ENCODE results near the gene BEST4. TPM values are rescaled to one million over a fixed set of nuclear protein-coding genes. Genes with fewer than 3 reads are reported as not detected.
A peak's percentile ranks its signal among the peaks of the same experiment; 100 is the strongest.
"Not testable (repeated sequence)": the region's sequence is repeated elsewhere in the genome, so short reads cannot be mapped to it uniquely, and the experiment has no call there.

BEST4 gene
- polyA plus RNA-seq, 4 donors = 0.69 to 1.3 (median 0.80) TPM

DNA sequence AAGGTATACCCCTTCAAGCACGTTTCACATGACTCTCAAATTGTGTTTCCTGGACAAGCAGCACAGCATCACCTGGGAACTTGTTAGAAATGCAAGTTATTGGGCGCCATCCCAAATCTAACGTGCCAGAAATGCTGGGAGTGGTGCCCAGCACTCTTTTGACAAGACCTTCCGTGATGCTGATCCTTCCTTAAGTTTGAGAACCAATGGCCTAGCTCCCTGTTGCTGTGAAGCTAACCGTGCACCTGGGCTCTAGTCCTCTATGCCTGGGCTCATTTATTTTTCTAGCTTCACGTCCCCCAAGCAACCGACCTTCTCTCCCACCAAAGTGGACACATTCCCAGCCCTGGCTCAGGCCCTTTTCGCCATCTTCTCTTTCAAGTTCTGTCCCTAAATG lies 4.3 kb downstream of the BEST4 start:
- DNase-seq (ENCODE audit: low read depth in 4 of 4, low spot score in 3 of 4) = no peak

DNA sequence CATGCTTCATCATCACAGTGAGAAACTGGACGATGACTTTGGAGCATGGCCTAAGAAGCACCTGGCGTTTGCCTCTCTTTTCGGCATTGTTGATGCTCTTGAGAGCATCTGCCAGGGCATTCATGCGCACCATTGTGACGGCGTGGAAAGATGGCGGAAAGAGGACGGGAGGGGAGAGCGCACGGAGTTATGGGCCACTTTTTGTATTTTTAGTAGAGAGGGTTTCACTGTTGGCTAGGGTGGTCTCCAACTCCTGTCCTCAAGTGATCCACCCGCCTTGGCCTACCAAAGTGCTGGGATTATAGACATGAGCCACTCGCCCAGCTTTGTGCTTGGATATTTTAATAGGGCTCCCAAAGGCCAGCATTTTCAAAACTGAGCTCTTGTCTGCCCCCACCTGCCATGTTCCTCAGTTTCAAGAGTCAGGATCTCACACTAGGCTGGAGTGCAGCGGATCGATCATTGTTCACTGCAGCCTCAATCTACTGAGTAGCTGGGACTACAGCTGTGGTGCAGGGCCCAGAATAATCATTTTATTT lies 7.3 kb downstream of the BEST4 start:
- DNase-seq (ENCODE audit: low read depth in 4 of 4, low spot score in 3 of 4) = no peak

DNA sequence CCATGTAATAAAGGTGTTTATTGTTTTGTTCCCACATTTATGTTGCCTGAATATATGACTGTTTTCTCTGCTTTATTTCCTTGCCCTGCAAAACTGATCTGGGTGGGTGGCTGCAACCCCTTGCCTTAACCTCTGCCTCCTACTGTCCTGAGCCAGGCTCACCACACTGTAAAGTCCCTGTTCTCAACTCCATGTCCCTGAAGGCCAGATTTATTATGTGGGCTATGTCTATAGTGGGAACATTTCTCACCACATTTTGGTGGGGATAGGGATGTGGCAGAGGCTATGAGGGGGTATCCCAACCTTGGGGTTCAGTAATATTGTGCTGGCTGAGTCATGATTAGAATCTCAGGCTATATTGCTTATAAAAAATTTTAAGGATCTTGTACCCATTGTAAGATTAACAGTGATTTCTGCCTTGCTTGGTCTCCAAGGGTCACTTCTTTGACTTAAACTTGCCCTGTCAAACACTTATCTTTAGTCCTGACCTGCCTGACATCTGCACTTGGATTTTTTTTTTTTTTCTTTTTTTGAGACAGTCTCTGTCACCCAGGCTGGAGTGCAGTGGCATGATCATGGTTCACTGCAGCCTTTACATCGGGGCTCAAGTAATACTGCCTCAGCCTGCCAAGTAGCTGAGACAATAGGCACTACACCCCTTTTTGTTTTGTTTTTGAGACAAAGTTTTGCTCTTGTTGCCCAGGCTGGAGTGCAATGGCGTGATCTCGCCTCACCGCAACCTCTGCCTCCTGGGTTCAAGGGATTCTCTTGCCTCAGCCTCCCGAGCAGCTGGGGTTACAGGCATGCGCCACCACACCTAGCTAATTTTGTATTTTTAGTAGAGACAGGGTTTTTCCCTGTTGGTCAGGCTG lies 9.0 kb downstream of the BEST4 start:
- no peak for DNase-seq (ENCODE audit: low read depth in 4 of 4, low spot score in 3 of 4)

DNA sequence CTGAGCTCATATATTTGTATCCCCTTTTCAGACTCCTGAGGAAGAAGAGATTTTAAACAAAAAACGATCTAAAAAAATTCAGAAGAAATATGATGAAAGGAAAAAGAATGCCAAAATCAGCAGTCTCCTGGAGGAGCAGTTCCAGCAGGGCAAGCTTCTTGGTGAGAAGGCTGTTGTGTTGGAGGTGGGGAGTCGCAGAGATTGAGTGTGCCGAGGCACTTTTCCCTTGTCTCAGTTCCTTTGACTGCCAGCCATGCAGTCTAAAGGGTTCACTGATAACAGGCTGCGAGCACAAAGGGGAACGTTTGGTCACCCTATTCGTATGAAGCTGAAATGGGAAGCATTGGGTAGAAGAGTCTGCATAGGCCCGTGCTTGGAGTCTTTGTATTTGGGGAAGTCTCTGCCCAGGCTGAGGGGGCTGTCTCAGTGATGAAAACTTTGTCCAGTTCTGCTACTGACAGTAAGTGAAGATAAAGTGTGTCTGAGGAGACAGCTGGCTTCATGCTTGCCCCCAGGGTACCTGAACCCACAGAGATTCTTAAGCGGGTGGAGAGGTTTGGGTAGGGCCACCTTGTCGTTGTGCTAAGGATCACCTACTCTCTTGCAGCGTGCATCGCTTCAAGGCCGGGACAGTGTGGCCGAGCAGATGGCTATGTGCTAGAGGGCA lies 9.9 kb downstream of the BEST4 start:
- DNase-seq (ENCODE audit: low read depth in 4 of 4, low spot score in 3 of 4) = no peak

DNA sequence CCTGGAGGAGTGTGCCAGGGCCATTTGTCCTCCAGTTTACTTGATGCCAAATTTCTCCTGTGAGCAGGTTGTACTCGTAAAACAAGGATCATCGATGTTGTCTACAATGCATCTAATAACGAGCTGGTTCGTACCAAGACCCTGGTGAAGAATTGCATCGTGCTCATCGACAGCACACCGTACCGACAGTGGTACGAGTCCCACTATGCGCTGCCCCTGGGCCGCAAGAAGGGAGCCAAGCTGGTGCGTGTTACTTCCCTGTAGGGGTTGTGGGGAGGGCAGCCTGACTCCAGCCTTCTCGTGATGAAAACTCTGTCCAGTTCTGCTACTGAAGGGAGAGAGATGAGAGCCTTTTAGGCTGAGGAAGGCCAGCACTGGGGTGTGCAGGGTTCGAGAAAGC lies 10.4 kb downstream of the BEST4 start:
- DNase-seq (ENCODE audit: low read depth in 4 of 4, low spot score in 3 of 4) = no peak

DNA sequence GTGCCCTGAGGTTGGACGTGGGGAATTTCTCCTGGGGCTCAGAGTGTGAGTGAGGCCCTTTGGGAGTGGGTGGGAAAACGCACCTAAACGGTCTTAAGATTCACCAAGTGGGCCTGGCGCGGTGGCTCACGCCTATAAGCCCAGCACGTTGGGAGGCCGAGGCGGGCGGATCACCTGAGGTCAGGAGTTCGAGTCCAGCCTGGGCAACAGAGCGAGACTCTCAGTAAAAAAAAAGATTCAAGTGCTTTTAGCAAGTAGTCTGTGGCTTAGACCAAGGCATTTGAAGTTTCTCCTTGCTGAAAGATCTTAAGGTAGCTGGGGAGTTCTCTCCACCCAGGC lies 11.3 kb downstream of the BEST4 start:
- no peak for DNase-seq (ENCODE audit: low read depth in 4 of 4, low spot score in 3 of 4)

DNA sequence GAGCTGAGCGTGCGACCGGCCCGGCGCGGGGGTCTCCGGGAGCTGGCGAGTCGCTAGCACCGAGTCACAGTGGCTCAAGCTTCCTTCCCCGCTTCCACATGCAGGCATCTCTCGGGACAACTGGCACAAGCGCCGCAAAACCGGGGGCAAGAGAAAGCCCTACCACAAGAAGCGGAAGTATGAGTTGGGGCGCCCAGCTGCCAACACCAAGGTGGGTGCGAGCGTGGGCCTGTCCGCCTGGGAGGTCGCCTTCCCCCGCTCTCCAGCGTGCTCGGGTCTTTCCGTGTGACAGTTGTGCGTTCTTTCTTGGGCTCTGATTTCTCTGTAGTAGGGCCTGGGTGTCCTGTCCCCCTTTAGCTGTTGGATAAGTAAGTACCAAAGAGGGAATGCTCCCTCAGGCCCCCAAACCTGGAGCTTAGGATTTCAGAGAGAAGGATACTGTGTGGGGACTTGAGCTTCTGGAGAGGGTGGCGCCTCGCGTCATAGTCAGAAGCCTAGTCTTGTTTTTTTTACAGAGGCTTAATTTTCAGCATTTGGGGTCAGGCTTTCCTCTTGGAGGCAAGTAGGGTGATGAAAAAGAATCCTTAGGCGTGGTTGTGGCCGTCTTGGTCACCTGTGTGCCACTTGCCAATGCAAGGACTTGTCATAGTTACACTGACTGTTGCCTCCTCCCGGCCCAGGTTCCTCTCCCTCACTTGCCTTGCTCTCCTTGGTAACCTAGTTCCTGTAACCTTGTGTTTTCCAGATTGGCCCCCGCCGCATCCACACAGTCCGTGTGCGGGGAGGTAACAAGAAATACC lies 11.8 kb downstream of the BEST4 start:
- DNase-seq (ENCODE audit: low read depth in 4 of 4, low spot score in 3 of 4) = no peak

DNA sequence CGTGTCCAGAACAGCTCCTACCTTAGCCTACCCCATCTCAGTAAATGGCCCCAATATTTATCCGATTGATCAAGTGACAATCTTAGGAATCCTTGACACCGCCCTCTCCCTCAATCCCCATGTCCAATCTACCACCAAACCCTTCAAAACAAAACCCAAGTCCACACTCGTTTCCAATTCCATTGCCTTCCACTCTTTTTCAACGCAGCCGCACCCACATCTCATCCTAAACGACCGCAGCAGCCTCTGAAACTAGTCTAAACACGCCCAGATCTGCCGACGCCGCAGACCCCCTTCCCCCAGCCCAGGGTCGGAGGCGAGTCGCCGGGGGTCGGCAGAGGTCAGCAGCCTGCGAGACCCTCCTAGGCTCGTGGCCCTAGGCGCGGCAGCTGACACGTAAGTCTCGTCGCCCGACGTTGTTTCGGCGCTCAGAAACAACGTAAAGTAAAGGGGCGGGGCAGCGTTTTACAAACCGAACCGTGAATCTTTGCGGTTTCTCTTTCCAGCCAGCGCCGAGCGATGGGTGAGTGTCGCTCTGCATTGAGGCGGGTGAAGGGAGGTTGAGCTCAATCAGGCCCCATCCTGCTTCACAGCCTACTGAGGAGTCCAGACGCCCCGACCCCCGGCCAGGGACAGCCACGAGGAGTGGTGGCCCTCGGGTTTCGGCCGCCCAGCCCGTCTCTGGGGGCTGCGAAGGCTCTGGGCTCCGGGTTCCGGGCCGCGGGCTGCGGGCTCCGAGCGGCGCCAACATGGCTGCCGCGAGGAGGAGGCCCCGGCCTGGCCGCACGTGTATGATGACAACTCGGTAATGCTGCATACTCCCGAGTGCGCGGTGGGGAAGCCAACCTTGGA lies 12.7 kb downstream of the BEST4 start, which contains the start of gene RPS8:
Gene RPS8, plus strand, starts transcription at position 463 of the 852 bp plus-strand sequence. Its CDS starts 57 bp downstream, at position 520.
- peak; percentile 91 to 95 (median 92) for DNase-seq (ENCODE audit: low read depth in 4 of 4, low spot score in 3 of 4)

DNA sequence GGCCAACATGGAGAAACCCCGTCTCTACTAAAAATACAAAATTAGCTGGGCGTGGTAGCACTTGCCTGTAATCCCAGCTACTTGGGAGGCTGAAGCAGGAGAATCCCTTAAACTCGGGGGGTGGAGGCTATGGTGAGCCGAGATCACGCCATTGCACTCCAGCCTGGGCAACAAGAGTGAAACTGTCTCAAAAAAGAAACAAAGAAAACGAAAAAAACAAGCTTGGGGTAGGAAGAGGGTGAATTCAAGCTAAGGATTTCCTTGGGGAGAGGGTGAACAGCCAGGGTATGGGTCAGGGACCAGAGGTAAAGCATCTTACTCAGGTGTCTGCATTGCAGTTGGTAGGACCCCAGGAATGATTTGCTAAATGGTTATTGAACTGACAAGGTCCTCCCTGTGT lies 21.5 kb downstream of the BEST4 start:
- not testable (repeated sequence) for DNase-seq (ENCODE audit: low read depth in 4 of 4, low spot score in 3 of 4)

DNA sequence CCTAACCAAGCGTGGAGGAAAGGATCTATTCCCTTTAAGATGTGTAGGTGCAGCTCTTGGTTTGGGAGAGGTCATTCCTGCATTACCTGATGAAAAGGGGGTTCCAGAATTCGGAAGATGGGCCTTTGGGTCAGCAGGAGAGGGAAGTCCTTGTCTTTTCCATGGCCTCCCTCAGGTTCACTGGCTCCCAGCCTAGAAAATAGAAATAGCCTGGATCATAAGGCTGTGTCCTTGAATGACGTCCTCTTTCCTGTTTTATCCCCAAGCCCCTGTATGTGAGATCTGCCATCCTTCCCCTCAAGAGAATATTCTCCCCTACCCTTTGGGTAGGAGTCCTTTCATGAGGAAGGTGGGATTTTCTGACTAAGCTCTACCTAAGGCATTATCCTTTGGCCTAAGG lies 27.1 kb downstream of the BEST4 start:
- no peak for DNase-seq (ENCODE audit: low read depth in 4 of 4, low spot score in 3 of 4)

DNA sequence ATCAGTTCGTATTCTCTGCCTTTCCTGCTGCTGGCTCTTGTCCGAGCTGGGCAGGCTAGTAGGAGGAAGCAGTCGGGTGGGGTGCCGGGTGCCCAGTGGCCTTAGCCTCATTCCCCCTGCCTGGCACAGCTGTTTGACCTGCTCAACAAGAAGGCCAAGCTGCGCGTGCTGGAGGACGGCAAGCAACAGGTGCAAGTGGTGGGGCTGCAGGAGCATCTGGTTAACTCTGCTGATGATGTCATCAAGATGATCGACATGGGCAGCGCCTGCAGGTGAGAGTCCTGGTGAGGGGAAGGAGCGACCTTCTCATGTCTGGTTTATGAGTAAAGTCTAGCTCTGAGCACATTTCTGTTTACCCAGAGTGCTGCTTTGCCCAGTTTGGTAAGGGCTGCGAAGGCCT lies 28.9 kb downstream of the BEST4 start:
- DNase-seq (ENCODE audit: low read depth in 4 of 4, low spot score in 3 of 4) = no peak

DNA sequence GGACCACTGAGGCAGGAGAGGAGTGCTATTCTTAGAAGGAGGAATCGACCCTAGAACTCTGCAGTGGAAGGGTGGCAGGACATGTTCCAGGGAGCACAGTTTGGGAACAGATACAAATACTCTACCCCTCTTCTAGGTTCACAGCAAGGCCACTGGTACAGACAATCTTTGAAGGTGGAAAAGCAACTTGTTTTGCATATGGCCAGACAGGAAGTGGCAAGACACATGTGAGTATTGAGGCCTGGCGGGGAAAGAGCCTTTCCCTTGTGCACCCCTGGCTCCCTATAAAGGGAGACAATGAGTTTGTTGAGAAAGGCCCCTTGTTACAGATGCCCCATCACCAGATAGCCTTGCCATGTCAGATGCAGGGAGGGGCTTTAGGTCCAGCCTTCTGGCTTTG lies 30.6 kb downstream of the BEST4 start:
- DNase-seq (ENCODE audit: low read depth in 4 of 4, low spot score in 3 of 4) = no peak

DNA sequence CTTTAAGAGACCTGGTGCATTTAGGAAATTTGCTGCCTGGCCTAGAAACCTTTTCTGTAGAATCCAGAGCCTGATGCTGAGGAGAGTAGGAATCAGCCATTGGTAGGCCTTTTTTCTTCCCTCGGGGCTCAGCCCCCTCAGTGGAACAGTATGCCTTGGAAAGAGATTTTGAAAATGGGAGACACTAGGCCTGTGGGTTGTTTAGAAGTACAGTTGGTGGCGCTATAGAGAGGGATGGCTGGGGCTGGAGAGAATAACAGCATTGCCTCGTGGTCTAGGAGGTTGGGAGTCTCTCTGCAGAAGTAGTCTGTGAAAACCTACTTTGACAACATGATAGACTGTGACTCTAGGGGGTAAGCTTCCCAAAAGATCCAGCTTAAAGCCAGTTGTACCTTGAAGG lies 40.1 kb downstream of the BEST4 start:
- DNase-seq (ENCODE audit: low read depth in 4 of 4, low spot score in 3 of 4) = no peak

DNA sequence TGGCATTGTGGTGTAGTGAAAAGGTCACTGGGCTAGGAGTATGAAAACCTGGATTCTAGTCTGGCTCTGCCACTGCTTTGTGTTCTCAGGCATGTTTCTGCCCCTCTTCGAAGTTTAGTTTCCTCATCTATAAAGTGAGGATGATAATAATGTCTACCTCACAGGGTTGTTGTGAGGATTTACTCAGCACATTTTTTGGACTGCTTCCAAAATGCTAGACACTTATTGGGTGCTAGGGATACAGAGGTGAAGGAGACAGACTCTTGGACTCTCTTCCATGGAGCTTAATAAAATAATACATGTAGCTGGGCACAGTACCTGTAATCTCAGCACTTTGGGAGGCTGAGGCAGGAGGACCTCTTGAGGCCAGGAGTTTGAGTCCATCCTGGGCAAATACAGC lies 44.8 kb downstream of the BEST4 start:
- DNase-seq (ENCODE audit: low read depth in 4 of 4, low spot score in 3 of 4) = no peak

DNA sequence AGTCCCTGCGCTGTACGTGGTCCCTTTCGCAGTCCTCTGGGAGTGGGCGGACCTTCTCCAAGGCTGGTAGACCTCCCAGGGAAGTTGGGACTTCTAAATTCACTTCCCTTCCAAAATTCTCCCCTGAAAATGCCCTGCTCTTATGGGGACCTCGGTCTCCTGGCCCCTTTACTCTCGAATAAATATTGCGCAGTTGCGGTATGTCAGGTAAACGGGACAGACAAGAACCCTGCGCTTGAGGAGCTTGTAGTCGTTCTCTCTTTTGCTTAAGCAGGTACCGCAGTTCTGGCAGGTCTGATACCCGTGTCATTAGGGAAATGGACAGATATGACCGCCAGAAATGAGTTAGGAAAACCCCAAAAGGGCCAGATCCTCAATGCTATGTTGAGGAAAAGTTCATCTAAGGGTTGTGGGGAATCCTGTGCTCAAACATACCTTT lies 47.8 kb downstream of the BEST4 start:
- DNase-seq (ENCODE audit: low read depth in 4 of 4, low spot score in 3 of 4) = no peak

- DNase-seq (ENCODE audit: low read depth in 4 of 4, low spot score in 3 of 4) = peak; percentile 93 to 96 (median 94)
Observed at GRCh38 chr1:44739307-44740178, 48.4 kb downstream of the BEST4 start, which contains the start of gene KIF2C. KIF2C (plus strand) TSS chr1:44739837; CDS start chr1:44739933, 96 bp downstream.

- DNase-seq (ENCODE audit: low read depth in 4 of 4, low spot score in 3 of 4) = not testable (repeated sequence)
Observed at GRCh38 chr1:44738953-44739306, 49.0 kb downstream of the BEST4 start.

GRCh38 chr1:44735992-44736391 lies 52.0 kb downstream of the BEST4 start:
- no peak for DNase-seq (ENCODE audit: low read depth in 4 of 4, low spot score in 3 of 4)

DNA sequence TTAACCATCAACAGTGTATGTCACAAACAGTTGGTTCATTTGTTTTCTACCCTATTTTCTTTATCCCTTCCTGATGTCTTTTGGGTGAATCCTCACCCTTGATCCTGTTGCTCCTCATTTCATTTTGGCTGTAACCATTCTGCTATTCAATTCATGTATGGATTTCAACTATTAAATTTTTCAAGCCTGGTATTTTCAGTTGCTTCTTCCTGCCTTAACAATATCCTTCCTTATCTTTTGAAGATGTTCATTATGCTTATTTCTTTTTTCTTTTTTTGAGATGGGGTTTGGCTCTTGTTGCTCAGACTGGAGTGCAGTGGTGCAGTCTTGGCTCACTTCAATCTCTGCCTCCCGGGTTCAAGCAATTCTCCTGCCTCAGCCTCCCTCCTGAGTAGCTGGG lies 54.2 kb downstream of the BEST4 start:
- DNase-seq (ENCODE audit: low read depth in 4 of 4, low spot score in 3 of 4) = no peak
